ENCODE measurements around the gene KISS1R.
"Not testable (repeated sequence)": the region's sequence is repeated elsewhere in the genome, so short reads cannot be mapped to it uniquely, and the experiment has no call there.

The KISS1R gene

GRCh38 chr19:917323-918151 lies at the start of gene KISS1R:
Gene KISS1R (plus strand): TSS chr19:917333. CDS start chr19:917503, 170 bp downstream.
- no peak for DNase-seq (ENCODE audit: low read depth in 2 of 2)

- no peak for DNase-seq (ENCODE audit: low read depth in 2 of 2)
These were observed 49.2 kb upstream of the KISS1R start for GRCh38 chr19:867855-868457.

GRCh38 chr19:868458-869244 lies 48.5 kb upstream of the KISS1R start:
- DNase-seq (ENCODE audit: low read depth in 2 of 2) = no peak

GRCh38 chr19:869245-870177 lies 47.6 kb upstream of the KISS1R start:
- DNase-seq (ENCODE audit: low read depth in 2 of 2) = peak; percentile 90 to 93

GRCh38 chr19:870314-870713 lies 46.8 kb upstream of the KISS1R start:
- DNase-seq (ENCODE audit: low read depth in 2 of 2) = no peak

- DNase-seq (ENCODE audit: low read depth in 2 of 2) = no peak
These were observed 46.2 kb upstream of the KISS1R start for GRCh38 chr19:870963-871401.

GRCh38 chr19:871446-872265 lies 45.5 kb upstream of the KISS1R start:
- DNase-seq (ENCODE audit: low read depth in 2 of 2) = no peak

GRCh38 chr19:872266-872951 lies 44.7 kb upstream of the KISS1R start:
- no peak for DNase-seq (ENCODE audit: low read depth in 2 of 2)

- no peak for DNase-seq (ENCODE audit: low read depth in 2 of 2)
These were observed 44.0 kb upstream of the KISS1R start for GRCh38 chr19:873084-873483.

GRCh38 chr19:873561-874041 lies 43.5 kb upstream of the KISS1R start:
- DNase-seq (ENCODE audit: low read depth in 2 of 2) = no peak

GRCh38 chr19:875265-875879 lies 41.8 kb upstream of the KISS1R start:
- DNase-seq (ENCODE audit: low read depth in 2 of 2) = no peak

GRCh38 chr19:876089-876488 lies 41.0 kb upstream of the KISS1R start:
- no peak for DNase-seq (ENCODE audit: low read depth in 2 of 2)

GRCh38 chr19:876780-877314 lies 40.3 kb upstream of the KISS1R start:
- no peak for DNase-seq (ENCODE audit: low read depth in 2 of 2)

GRCh38 chr19:877992-878660 lies 39.0 kb upstream of the KISS1R start:
- not testable (repeated sequence) for DNase-seq (ENCODE audit: low read depth in 2 of 2)

GRCh38 chr19:878751-879561 lies 38.2 kb upstream of the KISS1R start:
- DNase-seq (ENCODE audit: low read depth in 2 of 2) = not testable (repeated sequence)

- DNase-seq (ENCODE audit: low read depth in 2 of 2) = no peak
These were observed 37.3 kb upstream of the KISS1R start for GRCh38 chr19:879711-880438.

Data from fibroblast of skin of left biceps (primary cell).